SK-N-SH treated with all-trans-retinoic acid at 6 μM for 48 hours (cell line): ENCODE results near the gene C6orf15.

Experiments used
- ATAC-seq: fragments of 200-7000 bp; cut with Tn5 transposase; 3 replicates; pipeline ENCODE4 v1.9.1; 2020; ENCODE audit warnings: mild to moderate bottlenecking, moderate library complexity
- ARNTL ChIP-seq: fragments of 450-650 bp; formaldehyde crosslinking; IDR thresholded peaks from 2 replicates; pipeline ENCODE4 v1.5.0; 2020; ENCODE audit warnings: low read depth, mild to moderate bottlenecking, moderate library complexity, borderline replicate concordance
- BACH2 ChIP-seq: fragments of 250-450 bp; sonication (Bioruptor Pico); IDR thresholded peaks from 2 replicates; pipeline ENCODE4 v1.9.0; 2021; ENCODE audit warnings: mild to moderate bottlenecking, borderline replicate concordance
- CREB5 ChIP-seq: fragments of 250-450 bp; sonication (Bioruptor Pico); IDR thresholded peaks from 2 replicates; pipeline ENCODE4 v1.5.1; 2020; ENCODE audit warnings: low read depth, mild to moderate bottlenecking, moderate library complexity
- CSDC2 ChIP-seq: fragments of 250-450 bp; sonication (Bioruptor Pico); IDR thresholded peaks from 2 replicates; pipeline ENCODE4 v1.5.0; 2020; ENCODE audit warnings: mild to moderate bottlenecking, moderate library complexity
- ESRRG ChIP-seq: fragments of 250-450 bp; sonication (Bioruptor Pico); IDR thresholded peaks from 2 replicates; pipeline ENCODE4 v1.6.1; 2021; ENCODE audit warnings: mild to moderate bottlenecking
- GLIS3 ChIP-seq: fragments of 250-450 bp; sonication (Bioruptor Pico); IDR thresholded peaks from 2 replicates; pipeline ENCODE4 v1.5.0; 2020; ENCODE audit warnings: mild to moderate bottlenecking, moderate library complexity
- ISL1 ChIP-seq: fragments of 250-450 bp; sonication (Bioruptor Pico); IDR thresholded peaks from 2 replicates; pipeline ENCODE4 v2.1.2; 2022; ENCODE audit warnings: mild to moderate bottlenecking, moderate library complexity
- OSR1 ChIP-seq: fragments of 250-450 bp; sonication (Bioruptor Pico); IDR thresholded peaks from 2 replicates; pipeline ENCODE4 v1.8.0; 2022; ENCODE audit warnings: moderate library complexity, mild to moderate bottlenecking, inconsistent platforms
- PPARA ChIP-seq: fragments of 250-450 bp; sonication (Bioruptor Pico); IDR thresholded peaks from 2 replicates; pipeline ENCODE4 v1.5.0; 2020; ENCODE audit warnings: mild to moderate bottlenecking, borderline replicate concordance
- RARB ChIP-seq: fragments of 250-450 bp; sonication (Bioruptor Pico); IDR thresholded peaks from 2 replicates; pipeline ENCODE4 v1.8.0; 2021; ENCODE audit warnings: mild to moderate bottlenecking, moderate library complexity
- SNAI2 ChIP-seq: fragments of 250-450 bp; sonication (Bioruptor Pico); IDR thresholded peaks from 2 replicates; pipeline ENCODE4 v1.5.0; 2020; ENCODE audit warnings: mild to moderate bottlenecking, moderate library complexity
- TCF4 ChIP-seq: fragments of 250-450 bp; sonication (Bioruptor Pico); IDR thresholded peaks from 2 replicates; pipeline ENCODE4 v1.8.0; 2021; ENCODE audit warnings: mild to moderate bottlenecking, moderate library complexity, borderline replicate concordance
- TOX ChIP-seq: fragments of 250-450 bp; sonication (Bioruptor Pico); IDR thresholded peaks from 2 replicates; pipeline ENCODE4 v1.8.0; 2021; ENCODE audit warnings: mild to moderate bottlenecking, moderate library complexity, borderline replicate concordance
- ZC3H10 ChIP-seq: fragments of 250-450 bp; sonication (Bioruptor Pico); IDR thresholded peaks from 2 replicates; pipeline ENCODE4 v1.5.1; 2021; ENCODE audit warnings: mild to moderate bottlenecking, moderate library complexity
- ZFP3 ChIP-seq: fragments of 250-450 bp; sonication (Bioruptor Pico); IDR thresholded peaks from 2 replicates; pipeline ENCODE4 v1.5.0; 2020; ENCODE audit warnings: mild to moderate bottlenecking, moderate library complexity
- ZFP30 ChIP-seq: fragments of 450-650 bp; formaldehyde crosslinking; IDR thresholded peaks from 2 replicates; pipeline ENCODE4 v1.5.0; 2022; ENCODE audit warnings: mild to moderate bottlenecking, moderate library complexity
- ZNF565 ChIP-seq: fragments of 450-650 bp; formaldehyde crosslinking; conservative IDR thresholded peaks from 2 replicates; pipeline ENCODE4 v1.5.0; 2020; ENCODE audit warnings: low read depth, mild to moderate bottlenecking, moderate library complexity
- ZNF70 ChIP-seq: fragments of 450-650 bp; formaldehyde crosslinking; IDR thresholded peaks from 2 replicates; pipeline ENCODE4 v1.5.0; 2020; ENCODE audit warnings: mild to moderate bottlenecking, moderate library complexity
- TF ChIP-seq, protein P1 (sequence below): fragments of 250-450 bp; sonication (Bioruptor Pico); IDR thresholded peaks from 2 replicates; pipeline ENCODE4 v1.5.0; 2020; ENCODE audit warnings: mild to moderate bottlenecking, moderate library complexity
- TF ChIP-seq, protein P2 (sequence below): fragments of 250-450 bp; sonication (Bioruptor Pico); IDR thresholded peaks from 2 replicates; pipeline ENCODE4 v1.5.1; 2021; ENCODE audit warnings: mild to moderate bottlenecking, moderate library complexity
- TF ChIP-seq, protein P3 (sequence below): fragments of 250-450 bp; sonication (Bioruptor Pico); IDR thresholded peaks from 2 replicates; pipeline ENCODE4 v1.8.0; 2021; ENCODE audit warnings: low read depth, mild to moderate bottlenecking, moderate library complexity, borderline replicate concordance

C6orf15 gene

DNA sequence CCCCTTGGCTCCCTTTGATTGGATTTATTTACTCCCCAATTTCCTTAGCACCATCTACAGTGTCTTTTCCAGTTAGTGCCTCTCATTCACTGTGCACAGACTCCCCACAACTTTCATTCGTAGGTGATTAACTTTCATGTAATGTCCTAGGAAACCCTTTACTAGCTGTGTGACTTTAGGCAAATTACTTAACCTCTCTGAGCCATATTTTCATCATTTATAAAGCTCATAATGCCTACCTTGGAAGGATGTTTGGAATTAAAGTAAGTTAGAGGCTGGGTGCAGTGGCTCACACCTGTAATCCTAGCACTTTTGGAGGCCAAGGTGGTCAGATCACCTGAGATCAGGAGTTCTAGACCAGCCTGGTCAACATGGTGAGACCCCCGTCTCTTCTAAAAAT lies 20.1 kb downstream of the C6orf15 start:
- TF ChIP-seq TOX (CRISPR knock-in tag) (no peak), OSR1 (no peak), ISL1 (CRISPR knock-in tag) (no peak), PPARA (CRISPR knock-in tag) (no peak)
- ATAC-seq = no peak

GRCh38 chr6:31091680-31092079 lies 20.7 kb downstream of the C6orf15 start:
- TF ChIP-seq TCF4 (CRISPR knock-in tag) = no peak
- no peak for TF ChIP-seq ESRRG (CRISPR knock-in tag)
- TF ChIP-seq RARB = no peak
- no peak for TF ChIP-seq OSR1
- TF ChIP-seq PPARA (CRISPR knock-in tag) = no peak
- no peak for TF ChIP-seq ARNTL (CRISPR knock-in tag)
- no peak for TF ChIP-seq ZFP30 (CRISPR knock-in tag)
- TF ChIP-seq, protein P1, sequence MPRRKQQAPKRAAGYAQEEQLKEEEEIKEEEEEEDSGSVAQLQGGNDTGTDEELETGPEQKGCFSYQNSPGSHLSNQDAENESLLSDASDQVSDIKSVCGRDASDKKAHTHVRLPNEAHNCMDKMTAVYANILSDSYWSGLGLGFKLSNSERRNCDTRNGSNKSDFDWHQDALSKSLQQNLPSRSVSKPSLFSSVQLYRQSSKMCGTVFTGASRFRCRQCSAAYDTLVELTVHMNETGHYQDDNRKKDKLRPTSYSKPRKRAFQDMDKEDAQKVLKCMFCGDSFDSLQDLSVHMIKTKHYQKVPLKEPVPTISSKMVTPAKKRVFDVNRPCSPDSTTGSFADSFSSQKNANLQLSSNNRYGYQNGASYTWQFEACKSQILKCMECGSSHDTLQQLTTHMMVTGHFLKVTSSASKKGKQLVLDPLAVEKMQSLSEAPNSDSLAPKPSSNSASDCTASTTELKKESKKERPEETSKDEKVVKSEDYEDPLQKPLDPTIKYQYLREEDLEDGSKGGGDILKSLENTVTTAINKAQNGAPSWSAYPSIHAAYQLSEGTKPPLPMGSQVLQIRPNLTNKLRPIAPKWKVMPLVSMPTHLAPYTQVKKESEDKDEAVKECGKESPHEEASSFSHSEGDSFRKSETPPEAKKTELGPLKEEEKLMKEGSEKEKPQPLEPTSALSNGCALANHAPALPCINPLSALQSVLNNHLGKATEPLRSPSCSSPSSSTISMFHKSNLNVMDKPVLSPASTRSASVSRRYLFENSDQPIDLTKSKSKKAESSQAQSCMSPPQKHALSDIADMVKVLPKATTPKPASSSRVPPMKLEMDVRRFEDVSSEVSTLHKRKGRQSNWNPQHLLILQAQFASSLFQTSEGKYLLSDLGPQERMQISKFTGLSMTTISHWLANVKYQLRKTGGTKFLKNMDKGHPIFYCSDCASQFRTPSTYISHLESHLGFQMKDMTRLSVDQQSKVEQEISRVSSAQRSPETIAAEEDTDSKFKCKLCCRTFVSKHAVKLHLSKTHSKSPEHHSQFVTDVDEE = no peak
- no peak for TF ChIP-seq SNAI2
- no peak for TF ChIP-seq ZNF70 (CRISPR knock-in tag)
- no peak for TF ChIP-seq ZFP3 (CRISPR knock-in tag)
- TF ChIP-seq CREB5 (CRISPR knock-in tag) = no peak
- TF ChIP-seq BACH2 (CRISPR knock-in tag) = no peak
- TF ChIP-seq ZC3H10 (CRISPR knock-in tag) = no peak
- TF ChIP-seq, protein P2, sequence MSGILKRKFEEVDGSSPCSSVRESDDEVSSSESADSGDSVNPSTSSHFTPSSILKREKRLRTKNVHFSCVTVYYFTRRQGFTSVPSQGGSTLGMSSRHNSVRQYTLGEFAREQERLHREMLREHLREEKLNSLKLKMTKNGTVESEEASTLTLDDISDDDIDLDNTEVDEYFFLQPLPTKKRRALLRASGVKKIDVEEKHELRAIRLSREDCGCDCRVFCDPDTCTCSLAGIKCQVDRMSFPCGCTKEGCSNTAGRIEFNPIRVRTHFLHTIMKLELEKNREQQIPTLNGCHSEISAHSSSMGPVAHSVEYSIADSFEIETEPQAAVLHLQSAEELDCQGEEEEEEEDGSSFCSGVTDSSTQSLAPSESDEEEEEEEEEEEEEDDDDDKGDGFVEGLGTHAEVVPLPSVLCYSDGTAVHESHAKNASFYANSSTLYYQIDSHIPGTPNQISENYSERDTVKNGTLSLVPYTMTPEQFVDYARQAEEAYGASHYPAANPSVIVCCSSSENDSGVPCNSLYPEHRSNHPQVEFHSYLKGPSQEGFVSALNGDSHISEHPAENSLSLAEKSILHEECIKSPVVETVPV (CRISPR knock-in tag) = no peak
- no peak for ATAC-seq

- TF ChIP-seq GLIS3 = no peak
- no peak for TF ChIP-seq ISL1 (CRISPR knock-in tag)
- TF ChIP-seq ARNTL (CRISPR knock-in tag) = no peak
- TF ChIP-seq BACH2 (CRISPR knock-in tag) = no peak
- TF ChIP-seq CREB5 (CRISPR knock-in tag) = no peak
These were observed 21.4 kb downstream of the C6orf15 start for GRCh38 chr6:31090973-31091364.

GRCh38 chr6:31090275-31090972 lies 22.0 kb downstream of the C6orf15 start:
- no peak for ATAC-seq
- TF ChIP-seq CSDC2 (CRISPR knock-in tag) (no peak), ZC3H10 (CRISPR knock-in tag) (no peak), ZFP3 (CRISPR knock-in tag) (no peak), ZFP30 (CRISPR knock-in tag) (no peak), ZNF565 (CRISPR knock-in tag) (no peak), ISL1 (CRISPR knock-in tag) (no peak), BACH2 (CRISPR knock-in tag) (no peak), RARB (no peak), SNAI2 (no peak), OSR1 (no peak)
- TF ChIP-seq, protein P3, sequence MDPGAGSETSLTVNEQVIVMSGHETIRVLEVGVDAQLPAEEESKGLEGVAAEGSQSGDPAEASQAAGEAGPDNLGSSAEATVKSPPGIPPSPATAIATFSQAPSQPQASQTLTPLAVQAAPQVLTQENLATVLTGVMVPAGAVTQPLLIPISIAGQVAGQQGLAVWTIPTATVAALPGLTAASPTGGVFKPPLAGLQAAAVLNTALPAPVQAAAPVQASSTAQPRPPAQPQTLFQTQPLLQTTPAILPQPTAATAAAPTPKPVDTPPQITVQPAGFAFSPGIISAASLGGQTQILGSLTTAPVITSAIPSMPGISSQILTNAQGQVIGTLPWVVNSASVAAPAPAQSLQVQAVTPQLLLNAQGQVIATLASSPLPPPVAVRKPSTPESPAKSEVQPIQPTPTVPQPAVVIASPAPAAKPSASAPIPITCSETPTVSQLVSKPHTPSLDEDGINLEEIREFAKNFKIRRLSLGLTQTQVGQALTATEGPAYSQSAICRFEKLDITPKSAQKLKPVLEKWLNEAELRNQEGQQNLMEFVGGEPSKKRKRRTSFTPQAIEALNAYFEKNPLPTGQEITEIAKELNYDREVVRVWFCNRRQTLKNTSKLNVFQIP (CRISPR knock-in tag) = no peak

More at GRCh38 chr6:31090973-31091364, 21.4 kb downstream of the C6orf15 start:
- no peak for ATAC-seq
